ENCODE data around the gene ILK.

ILK gene

DNA sequence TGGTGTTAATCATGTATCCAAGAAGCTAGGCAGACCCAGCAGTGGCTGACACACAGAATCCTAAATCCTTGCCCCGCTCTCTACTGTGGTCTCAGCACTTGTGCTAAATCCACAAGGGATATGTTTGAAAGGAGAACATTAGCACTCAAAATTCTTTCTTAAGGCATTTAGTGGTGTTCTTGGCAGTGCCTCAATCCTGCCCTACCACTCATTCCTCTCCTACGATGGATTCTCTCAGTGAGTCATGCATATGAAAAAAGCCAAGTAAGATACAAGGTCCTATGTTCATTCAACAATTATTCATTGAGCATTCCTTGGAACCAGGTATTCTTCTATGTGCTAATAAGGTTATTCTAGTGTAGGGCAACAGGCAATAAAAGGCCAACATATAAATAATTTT lies 31.4 kb upstream of the ILK start:
- no peak for DNase-seq (ENCODE audit: low read depth)
- TF ChIP-seq, protein P1, sequence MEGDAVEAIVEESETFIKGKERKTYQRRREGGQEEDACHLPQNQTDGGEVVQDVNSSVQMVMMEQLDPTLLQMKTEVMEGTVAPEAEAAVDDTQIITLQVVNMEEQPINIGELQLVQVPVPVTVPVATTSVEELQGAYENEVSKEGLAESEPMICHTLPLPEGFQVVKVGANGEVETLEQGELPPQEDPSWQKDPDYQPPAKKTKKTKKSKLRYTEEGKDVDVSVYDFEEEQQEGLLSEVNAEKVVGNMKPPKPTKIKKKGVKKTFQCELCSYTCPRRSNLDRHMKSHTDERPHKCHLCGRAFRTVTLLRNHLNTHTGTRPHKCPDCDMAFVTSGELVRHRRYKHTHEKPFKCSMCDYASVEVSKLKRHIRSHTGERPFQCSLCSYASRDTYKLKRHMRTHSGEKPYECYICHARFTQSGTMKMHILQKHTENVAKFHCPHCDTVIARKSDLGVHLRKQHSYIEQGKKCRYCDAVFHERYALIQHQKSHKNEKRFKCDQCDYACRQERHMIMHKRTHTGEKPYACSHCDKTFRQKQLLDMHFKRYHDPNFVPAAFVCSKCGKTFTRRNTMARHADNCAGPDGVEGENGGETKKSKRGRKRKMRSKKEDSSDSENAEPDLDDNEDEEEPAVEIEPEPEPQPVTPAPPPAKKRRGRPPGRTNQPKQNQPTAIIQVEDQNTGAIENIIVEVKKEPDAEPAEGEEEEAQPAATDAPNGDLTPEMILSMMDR (IDR thresholded peaks at IDR 0.05; ENCODE audit: insufficient read depth, low read depth, low read length, missing control alignments), result no peak
- no peak overlapping the region for H3K4me3 ChIP-seq (ENCODE audit: low read depth, low read length)

DNA sequence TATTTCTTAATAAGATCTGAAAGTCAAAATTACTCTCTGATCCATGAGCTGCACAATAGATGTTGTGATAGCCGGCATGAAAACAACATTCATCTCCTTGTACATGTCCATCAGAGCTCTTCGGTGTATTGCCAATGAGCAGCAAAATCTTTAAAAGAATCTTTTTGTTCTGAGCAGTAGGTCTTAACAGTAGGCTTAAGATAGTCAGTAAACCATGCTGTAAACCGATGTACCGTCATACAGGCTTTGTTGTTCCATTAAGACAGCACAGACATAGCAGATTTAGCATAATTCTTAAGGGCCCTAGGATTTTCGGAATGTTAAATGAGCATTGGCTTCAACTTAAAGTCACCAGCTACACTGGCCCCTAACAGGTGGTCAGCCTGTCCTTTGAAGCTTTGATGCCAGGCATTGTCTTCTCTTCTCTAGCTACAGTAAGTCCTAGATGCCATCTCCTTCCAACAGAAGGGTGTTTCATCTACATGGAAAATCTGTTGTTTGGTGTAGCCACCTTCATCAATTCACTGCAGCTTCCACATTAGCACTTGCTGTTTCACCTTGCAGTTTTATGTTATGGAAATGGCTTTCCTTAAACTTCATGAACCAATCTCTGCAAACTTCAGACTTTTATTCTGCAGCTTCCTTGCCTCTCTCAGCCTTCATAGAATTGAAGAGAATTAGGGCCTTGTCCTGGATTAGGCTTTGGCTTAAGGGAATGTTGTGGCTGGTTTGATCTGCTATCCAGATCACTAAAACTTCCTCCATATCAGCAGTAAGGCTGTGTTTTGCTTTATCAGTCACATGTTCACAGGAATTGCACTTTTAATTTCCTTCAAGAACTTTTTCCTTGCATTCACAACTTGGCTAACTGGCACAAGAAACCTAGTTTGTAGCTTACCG lies 28.5 kb upstream of the ILK start:
- no peak overlapping the region for H3K4me3 ChIP-seq (ENCODE audit: low read depth, low read length)
- no peak for DNase-seq (ENCODE audit: low read depth)
- TF ChIP-seq, protein P1 (IDR thresholded peaks at IDR 0.05; ENCODE audit: insufficient read depth, low read depth, low read length, missing control alignments), result no peak

DNA sequence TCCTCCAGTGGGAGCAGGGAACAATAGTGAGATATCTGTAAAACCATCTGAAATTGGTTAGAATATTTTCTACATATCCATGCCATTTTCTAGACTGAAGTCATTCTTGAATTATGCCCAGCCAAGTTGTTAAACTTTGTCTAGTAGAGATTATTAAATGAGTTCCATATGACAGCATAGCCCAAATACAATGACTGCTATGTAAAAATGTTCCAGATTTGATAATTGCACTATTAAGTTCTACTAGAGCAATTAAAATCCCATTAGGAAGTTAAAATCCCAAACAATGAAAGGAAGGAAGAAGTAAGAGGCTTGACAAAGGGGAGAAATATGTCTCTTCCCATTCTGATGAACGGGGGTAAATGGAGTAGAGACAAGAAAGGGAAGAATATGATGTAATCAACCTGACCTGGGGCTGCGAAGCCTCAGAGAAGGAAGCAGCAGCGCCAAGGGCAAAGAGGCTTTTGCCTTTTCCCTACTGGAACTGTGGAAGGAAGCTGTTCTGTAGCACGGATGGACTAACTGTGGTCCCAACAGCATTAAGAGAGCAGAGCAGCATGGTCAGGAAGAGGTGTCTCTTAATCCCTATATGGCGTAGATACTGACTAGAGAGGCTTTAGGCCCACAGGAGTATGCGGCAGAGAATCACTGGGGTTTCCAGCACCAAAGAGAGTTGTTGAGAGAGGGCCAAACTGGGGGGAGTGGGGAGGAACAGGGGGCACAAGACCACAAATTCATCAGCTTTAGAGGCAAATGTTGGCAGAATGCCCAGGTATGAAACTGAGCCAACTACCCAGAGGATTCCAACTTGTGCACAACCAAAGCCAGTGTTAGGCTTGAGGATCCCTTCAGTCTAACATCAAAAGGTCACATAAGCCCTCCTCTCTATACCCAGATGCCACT lies 26.9 kb upstream of the ILK start:
- no peak for DNase-seq (ENCODE audit: low read depth)
- no peak overlapping the region for H3K4me3 ChIP-seq (ENCODE audit: low read depth, low read length)
- TF ChIP-seq, protein P1 (IDR thresholded peaks at IDR 0.05; ENCODE audit: insufficient read depth, low read depth, low read length, missing control alignments), result no peak

DNA sequence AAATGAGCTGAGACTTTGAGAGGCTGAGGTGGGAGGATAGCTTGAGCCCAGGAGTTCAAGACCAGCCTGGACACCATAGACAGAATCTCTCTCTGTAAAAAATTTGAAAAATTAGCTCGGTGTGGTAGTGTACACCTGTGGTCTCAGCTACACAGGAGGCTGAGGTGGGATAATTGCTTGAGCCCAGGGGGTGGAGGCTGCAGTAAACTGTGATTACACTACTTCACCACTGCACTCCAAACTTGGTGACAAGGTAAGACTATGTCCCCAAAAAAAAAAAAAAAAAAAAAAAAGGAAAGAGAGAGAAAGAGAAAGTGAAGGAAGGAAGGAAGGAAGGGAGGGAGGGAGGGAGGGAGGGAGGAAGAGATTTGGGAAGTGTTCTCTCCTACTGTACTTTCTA lies 25.4 kb upstream of the ILK start:
- no peak for DNase-seq (ENCODE audit: low read depth)
- H3K4me3 ChIP-seq (ENCODE audit: low read depth, low read length), result no peak overlapping the region
- TF ChIP-seq, protein P1 (IDR thresholded peaks at IDR 0.05; ENCODE audit: insufficient read depth, low read depth, low read length, missing control alignments), result no peak

DNA sequence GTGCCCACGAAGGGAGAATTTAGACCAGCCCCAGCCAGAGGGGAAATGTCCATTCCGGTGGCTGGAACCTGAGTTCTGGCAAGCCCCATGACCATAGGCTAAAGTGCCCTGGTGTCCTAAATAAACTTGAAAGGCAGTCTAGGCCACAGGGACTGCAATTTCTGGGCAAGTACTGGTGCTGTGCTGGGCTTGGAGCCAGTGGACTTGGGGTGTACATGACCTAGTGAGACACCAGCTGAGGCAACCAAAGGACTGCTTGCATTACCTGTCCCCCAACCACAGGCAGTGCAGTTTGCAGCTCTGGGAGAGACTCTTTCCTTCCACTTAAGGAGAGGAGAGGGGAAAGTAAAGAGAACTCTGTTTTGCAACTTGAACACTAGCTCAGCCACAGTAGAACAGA lies 23.9 kb upstream of the ILK start:
- no peak overlapping the region for H3K4me3 ChIP-seq (ENCODE audit: low read depth, low read length)
- TF ChIP-seq, protein P1 (IDR thresholded peaks at IDR 0.05; ENCODE audit: insufficient read depth, low read depth, low read length, missing control alignments), result no peak
- no peak for DNase-seq (ENCODE audit: low read depth)

DNA sequence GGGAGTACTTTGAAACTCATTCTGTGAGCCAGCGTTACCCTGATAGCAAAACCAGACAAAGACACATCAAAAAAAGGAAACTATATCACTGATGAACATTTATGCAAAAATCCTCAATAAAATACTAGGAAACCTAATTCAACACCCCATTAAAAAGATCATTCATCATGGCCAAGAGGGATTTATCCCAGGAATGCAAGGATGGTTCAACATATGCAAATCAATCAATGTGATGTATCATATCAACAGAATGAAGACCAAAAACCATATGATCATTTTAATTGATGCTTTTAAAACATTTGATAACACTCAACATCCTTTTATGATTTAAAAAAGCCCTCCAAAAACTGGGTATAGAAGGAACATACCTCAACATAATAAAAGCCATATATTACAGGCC lies 20.0 kb upstream of the ILK start:
- DNase-seq (ENCODE audit: low read depth), result no peak
- no peak overlapping the region for H3K4me3 ChIP-seq (ENCODE audit: low read depth, low read length)
- TF ChIP-seq, protein P1 (IDR thresholded peaks at IDR 0.05; ENCODE audit: insufficient read depth, low read depth, low read length, missing control alignments), result no peak

Measured in GM12865 (cell line).